Stimulated activated CD4-positive, alpha-beta T cell treated with anti-CD3 and anti-CD28 coated beads, TNF-alpha, amount 100 ng/mL, for 48 hours (primary cell): Measurements from ENCODE around the gene TECR.
"Not testable (repeated sequence)": the region's sequence is repeated elsewhere in the genome, so short reads cannot be mapped to it uniquely, and the experiment has no call there.

ENCODE experiments used
- DNase-seq, 3 donors: peaks; one replicate each; pipeline ENCODE4 v3.0.0-alpha.2; 2020; ENCODE audit warnings: low read depth in 3 of 3

TECR gene

DNA sequence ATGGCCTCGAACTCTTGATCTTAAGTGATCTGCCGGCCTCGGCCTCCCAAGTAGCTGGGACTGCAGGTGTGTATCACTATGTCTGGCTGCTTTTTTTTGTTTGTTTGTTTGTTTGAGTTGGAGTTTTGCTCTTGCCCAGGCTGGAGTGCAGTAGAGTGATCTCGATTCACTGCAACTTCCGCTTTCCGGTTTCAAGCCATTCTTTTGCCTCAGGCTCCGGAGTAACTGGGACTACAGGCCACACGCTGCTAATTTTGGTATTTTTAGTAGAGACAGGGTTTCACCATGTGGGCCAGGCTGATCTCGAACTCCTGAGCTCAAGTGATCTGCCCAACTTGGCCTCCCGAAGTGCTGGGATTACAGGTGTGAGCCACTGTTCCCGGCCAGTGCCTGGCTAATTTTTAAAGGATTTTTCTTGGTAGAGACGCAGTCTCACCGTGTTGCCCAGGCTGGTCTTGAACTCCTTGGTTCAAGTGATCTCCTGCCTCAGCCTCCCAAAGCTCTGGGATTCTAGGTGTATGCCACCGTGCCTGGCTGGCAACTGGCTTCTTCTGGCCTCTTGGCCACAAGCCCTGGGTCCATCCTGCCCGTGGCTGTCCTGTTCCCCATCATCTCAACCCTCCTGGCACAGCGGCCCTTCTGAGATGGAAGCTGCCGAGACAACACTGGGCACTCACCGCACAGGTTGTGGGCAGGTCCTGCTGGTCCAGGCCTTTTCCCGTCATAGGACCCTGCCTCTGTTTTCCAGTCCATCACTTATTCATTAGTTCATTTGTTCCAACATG lies 11.5 kb downstream of the TECR start:
- DNase-seq = no peak

DNA sequence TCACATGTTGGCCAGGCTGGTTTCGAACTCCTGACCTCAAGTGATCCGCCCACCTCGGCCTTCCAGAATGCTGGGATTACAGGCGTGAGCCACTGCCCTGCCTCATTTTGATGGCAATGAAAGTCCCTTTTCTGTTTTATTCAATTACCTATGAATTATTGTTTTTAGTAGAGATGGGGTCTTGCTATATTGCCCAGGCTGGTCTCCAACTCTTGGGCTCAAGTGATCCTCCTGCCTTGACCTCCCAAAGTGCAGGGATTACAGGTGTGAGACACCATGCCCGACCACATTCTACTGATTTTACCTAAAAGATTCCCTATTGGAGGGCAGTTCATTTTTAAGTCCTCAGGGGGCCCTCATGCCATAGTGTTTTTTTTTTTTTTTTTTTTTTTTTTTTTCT lies 12.6 kb downstream of the TECR start:
- DNase-seq = not testable (repeated sequence)

GRCh38 chr19:14542711-14543328 lies 13.4 kb downstream of the TECR start:
- no peak for DNase-seq

DNA sequence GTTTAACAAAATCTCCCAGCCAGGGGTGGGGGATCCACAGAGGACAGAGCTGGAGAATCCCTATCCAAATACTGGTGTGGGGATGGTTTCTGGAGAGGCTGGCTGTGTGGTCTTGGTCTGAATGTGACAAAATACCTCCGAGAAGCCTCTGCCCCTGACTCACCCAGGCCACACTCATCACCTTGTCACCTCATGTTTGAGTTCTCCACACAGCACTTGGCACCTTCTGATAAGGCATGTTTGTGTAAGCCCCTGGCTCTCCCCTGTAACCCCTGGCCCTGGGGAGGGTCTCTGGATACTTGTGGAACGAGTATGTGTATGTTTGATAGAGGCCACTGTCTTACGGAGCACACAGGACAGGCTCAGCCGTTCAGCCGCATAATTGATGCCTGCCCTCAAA lies 14.7 kb downstream of the TECR start:
- no peak for DNase-seq

- no peak for DNase-seq
Observed at GRCh38 chr19:14544977-14545715, 15.8 kb downstream of the TECR start.

DNA sequence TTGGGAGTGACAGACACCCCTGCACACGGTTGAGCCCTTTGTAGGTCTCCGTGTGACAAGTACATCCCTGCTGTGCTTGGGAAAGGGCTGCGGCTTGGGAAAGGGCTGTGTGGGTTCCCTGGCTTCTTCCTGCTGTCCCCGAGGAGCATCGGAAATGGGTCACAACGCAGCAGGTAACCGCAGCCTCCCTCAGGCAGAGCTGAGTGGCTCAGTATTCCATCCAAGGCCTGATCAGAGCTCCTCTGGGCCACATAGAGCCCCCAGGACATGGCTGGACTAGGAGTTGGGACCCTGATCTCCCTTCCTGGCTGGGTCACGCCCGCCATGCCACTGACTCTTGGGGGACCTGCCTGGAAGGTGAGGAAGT lies 16.3 kb downstream of the TECR start:
- no peak for DNase-seq

GRCh38 chr19:14550201-14550754 lies 20.9 kb downstream of the TECR start:
- DNase-seq = no peak

DNA sequence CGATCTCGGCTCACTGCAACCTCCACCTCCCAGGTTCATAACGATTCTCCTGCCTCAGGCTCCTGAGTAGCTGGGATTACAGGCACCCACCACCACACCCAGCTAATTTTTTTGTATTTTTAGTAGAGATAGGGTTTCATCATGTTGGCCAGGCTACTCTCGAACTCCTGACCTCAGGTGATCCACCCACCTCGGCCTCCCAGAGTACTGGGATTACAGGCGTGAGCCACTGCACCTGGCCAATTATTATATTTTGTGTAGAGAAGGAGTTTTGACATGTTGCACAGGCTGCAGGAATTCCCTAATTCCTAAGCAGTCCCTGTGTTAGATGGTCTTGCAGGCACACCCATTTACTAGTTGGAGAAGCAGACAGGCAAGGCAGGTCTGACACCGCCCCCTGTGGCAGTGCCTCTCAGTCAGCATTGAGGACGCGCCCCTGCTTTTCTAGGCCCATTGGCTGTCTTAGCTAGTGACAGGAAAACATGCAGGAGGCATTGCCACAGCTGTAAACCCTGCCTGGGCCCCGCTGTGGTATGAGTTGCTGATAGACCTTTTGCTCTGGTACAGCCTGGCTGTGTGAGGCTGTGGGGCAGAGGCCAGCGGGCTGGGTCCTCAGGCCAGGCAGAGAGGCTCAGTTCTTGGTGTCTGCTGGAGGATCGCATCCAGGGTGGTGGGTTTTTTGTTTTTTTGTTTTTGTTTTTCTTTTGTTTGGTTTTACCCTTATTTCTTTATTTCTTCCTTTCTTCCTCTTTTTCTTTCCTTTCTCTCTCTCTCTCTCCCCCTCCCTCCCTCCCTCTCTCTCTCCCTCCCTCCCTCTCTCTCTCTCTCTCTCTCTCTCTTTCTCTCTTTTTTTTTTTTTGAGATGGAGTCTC lies 22.0 kb downstream of the TECR start:
- peak in 2 of 3 donors; percentile 63 to 67 for DNase-seq

DNA sequence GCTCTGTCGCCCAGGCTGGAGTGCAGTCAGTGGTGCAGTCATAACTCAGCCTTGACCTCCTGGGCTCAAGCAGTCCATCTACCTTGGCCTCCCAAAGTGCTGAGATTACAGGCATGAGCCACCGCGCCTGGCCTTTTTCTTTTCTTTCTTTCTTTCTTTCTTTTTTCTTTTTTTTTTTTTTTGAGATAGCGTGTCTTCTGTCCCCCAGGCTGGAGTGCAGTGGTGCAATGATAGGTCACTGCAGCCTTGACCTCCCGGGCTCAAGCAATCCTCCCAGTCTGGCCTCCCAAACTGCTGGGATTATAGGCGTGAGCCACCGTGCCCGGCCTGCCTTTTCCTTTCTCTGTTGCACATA lies 22.6 kb downstream of the TECR start:
- DNase-seq = not testable (repeated sequence)

- no peak for DNase-seq
Observed at GRCh38 chr19:14553042-14553938, 23.9 kb downstream of the TECR start.

DNA sequence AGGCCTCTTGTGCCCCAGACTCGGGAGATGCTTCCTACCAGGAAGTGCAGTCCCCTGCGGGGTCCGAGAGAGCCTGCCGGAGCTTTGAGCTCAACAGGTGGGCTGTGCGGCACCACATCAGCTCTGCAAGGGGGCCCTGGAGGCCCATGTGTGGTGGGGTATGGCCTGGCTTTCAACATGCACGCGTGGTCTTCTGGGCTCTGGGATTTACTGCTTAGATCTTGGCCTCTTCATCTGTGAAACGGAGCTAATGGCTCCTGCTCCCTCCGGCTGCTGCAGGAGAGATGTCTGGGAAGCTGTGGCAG lies 24.5 kb downstream of the TECR start:
- DNase-seq = no peak

GRCh38 chr19:14554382-14554812 lies 25.0 kb downstream of the TECR start:
- no peak for DNase-seq

- no peak for DNase-seq
Observed at GRCh38 chr19:14555918-14556661, 26.7 kb downstream of the TECR start.

- peak; percentile 58 to 81 (median 61) for DNase-seq
Observed at GRCh38 chr19:14556662-14557188, 27.3 kb downstream of the TECR start.

DNA sequence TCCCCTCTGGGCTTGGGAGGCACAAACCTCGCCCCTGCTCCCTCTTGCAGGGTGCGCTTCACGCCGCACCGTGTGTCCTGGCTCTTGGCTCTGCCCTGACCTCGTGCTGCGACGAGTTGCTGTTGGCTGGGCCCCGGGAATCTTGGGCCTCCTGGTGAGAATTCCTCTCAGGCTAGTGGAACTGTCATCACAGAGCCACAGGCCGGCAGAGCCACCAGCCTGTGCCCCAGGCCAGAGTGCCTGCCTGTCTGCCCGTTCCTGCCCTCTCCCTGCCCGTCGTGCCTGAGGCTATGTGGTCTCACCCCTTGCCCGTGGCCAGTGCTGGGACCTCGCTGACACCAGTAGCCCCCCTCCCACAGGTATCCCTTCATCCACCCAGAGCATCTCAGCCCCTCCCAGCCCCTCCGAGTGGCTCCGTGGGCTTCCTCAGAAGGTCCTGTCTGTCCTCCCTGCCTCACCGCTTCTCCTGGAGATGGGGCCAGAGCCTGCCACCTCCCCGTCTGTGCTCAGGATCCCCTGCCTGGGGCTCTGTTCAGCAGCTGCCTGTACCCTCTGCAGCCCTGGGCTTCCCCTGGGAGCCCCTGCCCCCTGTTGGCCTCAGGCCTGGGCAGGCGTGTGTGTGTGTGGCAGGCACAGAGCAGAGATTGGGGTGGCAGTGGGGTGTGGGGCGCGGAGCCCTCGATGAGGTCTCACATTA lies 29.1 kb downstream of the TECR start:
- DNase-seq = no peak

GRCh38 chr19:14559916-14560775 lies 30.8 kb downstream of the TECR start:
- no peak for DNase-seq

DNA sequence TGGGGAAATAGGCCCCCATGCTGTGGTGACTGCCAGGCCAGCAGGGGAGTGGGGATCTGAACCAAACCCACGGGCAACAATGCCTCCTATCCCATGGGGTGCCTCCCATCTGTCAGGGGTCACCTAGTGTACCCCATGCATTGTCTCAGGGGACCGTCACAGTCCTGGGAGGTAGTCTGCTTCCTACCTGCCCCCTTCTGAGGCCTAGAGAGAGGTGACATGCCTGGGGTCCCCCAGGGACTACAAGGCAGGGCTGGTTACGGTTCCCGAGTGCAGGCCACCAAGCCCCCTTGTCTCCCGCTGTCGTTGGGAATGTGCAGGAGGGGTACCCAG lies 31.3 kb downstream of the TECR start:
- DNase-seq = no peak

GRCh38 chr19:14561249-14561648 lies 31.9 kb downstream of the TECR start:
- no peak for DNase-seq
